Activated CD8-positive, alpha-beta T cell treated with anti-CD3 and anti-CD28 coated beads, Interleukin-2, amount 10 ng/mL, durations not matched to agents 7 days and 5 days (primary cell): ENCODE results near the gene NSG2. TPM values are rescaled to one million over a fixed set of nuclear protein-coding genes. Genes with fewer than 3 reads are reported as not detected.
"Not testable (repeated sequence)": the region's sequence is repeated elsewhere in the genome, so short reads cannot be mapped to it uniquely, and the experiment has no call there.

Experiments used
- ATAC-seq: fragments of 150-1000 bp; cut with Tn5 transposase; one replicate; pipeline ENCODE4 v1.10.0; 2021; ENCODE audit warnings: moderate library complexity
- CTCF ChIA-PET: fragments of 350-600 bp; sonication (Branson Sonifier 250); formaldehyde crosslinking; loops from one replicate; lab custom pipeline; 2021; ENCODE audit warnings: antibody characterized with exemption; lab: Charles Lee
- POLR2A ChIA-PET: fragments of 350-600 bp; sonication (Branson Sonifier 250); formaldehyde crosslinking; loops from one replicate; lab custom pipeline; 2021; ENCODE audit warnings: antibody characterized with exemption; lab: Charles Lee
- DNase-seq: peaks from one replicate; pipeline ENCODE4 v3.0.0-alpha.2; 2020
- H3K27ac Mint-ChIP-seq: one replicate; pipeline ENCODE4 v1.8.0; 2021; ENCODE audit warnings: mild to moderate bottlenecking, mixed read lengths
- H3K27me3 Mint-ChIP-seq: one replicate; pipeline ENCODE4 v1.8.0; 2021; ENCODE audit warnings: low read depth, mixed read lengths
- H3K36me3 Mint-ChIP-seq: one replicate; pipeline ENCODE4 v1.8.0; 2021; ENCODE audit warnings: low read depth, mixed read lengths
- H3K4me1 Mint-ChIP-seq: one replicate; pipeline ENCODE4 v1.8.0; 2021; ENCODE audit warnings: low read depth, mixed read lengths
- H3K4me3 Mint-ChIP-seq: one replicate; pipeline ENCODE4 v1.8.0; 2021; ENCODE audit warnings: mild to moderate bottlenecking, mixed read lengths
- H3K9me3 Mint-ChIP-seq: one replicate; pipeline ENCODE4 v1.8.0; 2022; ENCODE audit warnings: mixed read lengths; ENCODE audit not compliant: insufficient read depth
- total RNA-seq, 2 experiments: library from RNA; stranded (reverse); gene quantifications; one replicate each; pipeline ENCODE4 v1.2.3, GENCODE V29; 2021

Gene NSG2
- not detected for total RNA-seq

DNA sequence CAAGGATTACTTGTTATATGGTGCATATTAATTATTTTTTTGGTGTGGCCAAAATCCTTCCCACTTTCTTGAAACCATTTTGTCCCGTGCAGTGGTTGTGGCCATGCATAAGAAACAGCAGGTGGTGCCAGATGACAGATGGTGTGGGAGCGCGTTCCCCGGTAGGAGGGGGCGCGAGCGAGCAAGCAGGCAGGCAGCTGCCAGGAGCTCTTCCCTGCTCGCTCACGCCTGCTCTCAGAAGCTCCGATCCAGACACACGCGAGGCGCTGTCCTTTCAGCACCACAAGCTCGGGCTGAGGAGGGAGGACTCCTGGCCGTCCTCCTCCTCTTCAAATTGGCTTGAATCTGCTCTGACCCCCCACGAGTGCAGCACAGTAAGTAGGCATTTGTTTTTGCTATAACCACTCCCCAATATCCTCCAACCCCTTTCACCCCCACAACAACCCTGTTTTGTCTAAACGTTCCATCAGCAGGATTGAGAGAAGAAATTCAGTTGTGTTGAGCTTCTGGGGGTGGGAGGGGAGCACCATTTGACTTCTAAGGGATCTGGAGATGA is at the start of gene NSG2:
Gene NSG2, plus strand, starts transcription at position 237 of the 556 bp plus-strand sequence. CDS start 1,050 bp downstream, outside the sequence.
- Mint-ChIP-seq H3K9me3 (no peaks in the 10 kb centered on the region), H3K4me1 (no peaks in the 10 kb centered on the region), H3K27ac (no peak within 1 kb of the TSS), H3K4me3 (no peak within 1 kb of the TSS), H3K36me3 (no peaks in the 10 kb centered on the region), H3K27me3 (peaks cover 7% of the 10 kb centered on the region)
- ChIA-PET CTCF (interaction anchor here (1.8 kb wide), 1 partner anchor 11 kb away, joined by 4 read pairs; no protein-coding TSS in a partner anchor), POLR2A (no interaction called here)
- ATAC-seq: peak; percentile 61
- peak; percentile 60 for DNase-seq

DNA sequence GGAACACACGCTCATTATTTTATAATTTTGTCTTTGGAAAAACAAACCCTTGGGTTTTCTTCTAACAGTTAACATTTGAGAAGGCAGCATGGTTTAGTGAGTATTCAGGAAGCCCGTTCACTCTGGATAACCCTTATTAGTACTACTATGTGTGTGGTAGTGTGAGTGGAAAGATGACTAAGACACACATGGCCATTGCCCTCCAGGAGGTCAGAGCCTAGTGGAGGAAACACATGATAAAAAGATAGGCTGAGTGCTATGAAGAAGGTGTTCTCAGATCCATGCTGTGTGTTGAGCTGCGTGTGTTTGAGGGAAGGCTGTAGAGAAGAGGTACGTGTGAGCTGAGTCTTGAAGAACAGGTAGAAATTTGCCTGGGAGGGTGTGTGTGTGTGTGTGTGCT is 48.2 kb upstream of the NSG2 start:
- ATAC-seq: no peak
- POLR2A ChIA-PET: no interaction called here

DNA sequence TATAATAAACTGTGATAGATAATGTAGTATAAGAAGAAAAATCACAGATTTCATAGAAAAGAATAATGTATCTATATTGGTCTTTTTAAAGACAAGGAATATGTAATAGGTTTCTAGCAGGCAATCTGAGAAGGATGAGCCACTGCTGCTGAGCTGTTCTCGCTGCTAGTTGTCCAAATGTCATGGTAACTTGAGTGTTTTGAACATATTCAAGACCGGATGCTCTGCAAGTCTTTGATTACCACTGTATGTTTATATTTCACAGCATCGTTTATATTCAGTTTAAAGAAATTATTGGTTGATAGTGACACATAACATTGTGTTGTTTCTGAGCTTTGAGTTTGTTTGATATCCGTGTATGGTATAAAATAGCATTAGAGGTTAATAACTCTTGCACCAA is 47.0 kb upstream of the NSG2 start:
- ChIA-PET POLR2A (no interaction called here), CTCF (no interaction called here)
- no peak overlapping the region for H3K4me3 Mint-ChIP-seq
- H3K36me3 Mint-ChIP-seq: no peaks in the 10 kb centered on the region
- H3K27ac Mint-ChIP-seq: no peak overlapping the region
- H3K9me3 Mint-ChIP-seq: no peaks in the 10 kb centered on the region
- no peak for DNase-seq
- no peaks in the 10 kb centered on the region for H3K4me1 Mint-ChIP-seq
- peaks cover 34% of the 10 kb centered on the region for H3K27me3 Mint-ChIP-seq
- ATAC-seq: no peak

More for the DNA sequence above, 48.2 kb upstream of the NSG2 start:
- no peak for DNase-seq
- H3K36me3 Mint-ChIP-seq: no peaks in the 10 kb centered on the region
- no peaks in the 10 kb centered on the region for H3K9me3 Mint-ChIP-seq
- no peak overlapping the region for H3K4me3 Mint-ChIP-seq
- H3K4me1 Mint-ChIP-seq: no peaks in the 10 kb centered on the region
- peaks cover 29% of the 10 kb centered on the region for H3K27me3 Mint-ChIP-seq
- CTCF ChIA-PET: no interaction called here
- no peak overlapping the region for H3K27ac Mint-ChIP-seq

DNA sequence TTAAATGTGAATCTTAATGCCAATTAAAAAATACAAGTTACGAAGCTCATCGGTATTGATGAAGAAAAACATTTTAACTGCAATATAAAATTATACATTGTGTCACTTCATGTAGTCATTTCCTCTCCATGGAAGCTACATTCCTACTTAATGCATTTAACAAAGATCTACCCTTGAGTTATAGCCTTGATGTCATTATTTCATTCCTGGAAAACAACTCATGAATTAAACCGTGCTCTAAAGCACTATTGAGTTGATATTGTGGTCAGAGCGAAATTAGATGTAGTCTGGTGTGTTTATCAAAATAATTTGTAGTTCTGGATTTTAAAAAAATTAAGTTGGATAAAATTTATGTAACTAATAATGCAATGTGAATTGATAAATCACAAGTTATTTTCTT is 45.4 kb upstream of the NSG2 start:
- H3K27me3 Mint-ChIP-seq: peaks cover 41% of the 10 kb centered on the region
- no peaks in the 10 kb centered on the region for H3K9me3 Mint-ChIP-seq
- no peaks in the 10 kb centered on the region for H3K36me3 Mint-ChIP-seq
- H3K4me1 Mint-ChIP-seq: no peaks in the 10 kb centered on the region
- ChIA-PET POLR2A (no interaction called here), CTCF (no interaction called here)
- no peak overlapping the region for H3K4me3 Mint-ChIP-seq
- DNase-seq: no peak
- no peak for ATAC-seq
- no peak overlapping the region for H3K27ac Mint-ChIP-seq

DNA sequence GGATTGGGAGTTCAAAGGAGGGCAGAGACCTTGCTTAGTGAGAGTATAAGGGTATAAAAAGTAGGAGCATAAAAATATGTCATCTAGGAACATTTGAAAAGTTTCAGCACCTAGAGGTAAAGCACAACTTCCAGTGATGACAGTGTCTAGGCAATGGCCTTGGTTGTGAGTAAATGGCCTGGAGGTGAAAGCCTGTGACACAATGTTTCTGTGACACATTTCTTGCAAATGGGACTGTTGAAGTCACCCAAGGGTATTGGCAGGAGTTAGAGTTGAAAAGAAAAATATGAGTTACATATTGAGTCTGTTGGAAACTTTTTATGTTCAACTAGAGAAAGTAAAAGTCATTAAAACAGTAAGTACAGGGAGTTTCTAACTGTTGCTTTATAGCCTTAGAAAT is 41.7 kb upstream of the NSG2 start:
- POLR2A ChIA-PET: no interaction called here
- Mint-ChIP-seq H3K4me3 (no peak overlapping the region), H3K36me3 (no peaks in the 10 kb centered on the region), H3K27me3 (peaks cover 26% of the 10 kb centered on the region), H3K4me1 (no peaks in the 10 kb centered on the region), H3K27ac (no peak overlapping the region), H3K9me3 (no peaks in the 10 kb centered on the region)
- no peak for ATAC-seq
- no peak for DNase-seq
- CTCF ChIA-PET: no interaction called here

DNA sequence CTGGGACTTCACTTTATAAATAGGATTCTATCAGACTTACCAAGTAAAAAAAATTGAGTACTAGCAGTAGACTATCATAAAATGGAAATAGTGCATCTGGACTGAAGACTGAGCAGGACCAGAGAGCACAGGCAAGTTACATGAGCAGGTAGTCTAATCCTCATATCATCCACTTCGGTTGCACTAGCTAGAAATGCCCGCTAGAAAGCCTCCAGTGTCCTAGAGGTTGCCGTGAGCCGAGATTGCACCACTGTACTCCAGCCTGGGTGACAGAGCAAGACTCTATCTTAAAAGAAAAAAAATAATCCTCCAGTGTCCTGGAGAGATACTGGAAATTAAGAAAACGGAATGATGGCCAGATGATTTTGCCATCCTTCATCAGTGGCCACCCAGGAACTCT is 36.6 kb upstream of the NSG2 start:
- Mint-ChIP-seq H3K9me3 (no peaks in the 10 kb centered on the region), H3K4me3 (no peak overlapping the region), H3K27me3 (peaks cover 9% of the 10 kb centered on the region), H3K36me3 (no peaks in the 10 kb centered on the region), H3K27ac (no peak overlapping the region), H3K4me1 (no peaks in the 10 kb centered on the region)
- POLR2A ChIA-PET: no interaction called here
- CTCF ChIA-PET: no interaction called here
- DNase-seq (no peak), ATAC-seq (no peak)

DNA sequence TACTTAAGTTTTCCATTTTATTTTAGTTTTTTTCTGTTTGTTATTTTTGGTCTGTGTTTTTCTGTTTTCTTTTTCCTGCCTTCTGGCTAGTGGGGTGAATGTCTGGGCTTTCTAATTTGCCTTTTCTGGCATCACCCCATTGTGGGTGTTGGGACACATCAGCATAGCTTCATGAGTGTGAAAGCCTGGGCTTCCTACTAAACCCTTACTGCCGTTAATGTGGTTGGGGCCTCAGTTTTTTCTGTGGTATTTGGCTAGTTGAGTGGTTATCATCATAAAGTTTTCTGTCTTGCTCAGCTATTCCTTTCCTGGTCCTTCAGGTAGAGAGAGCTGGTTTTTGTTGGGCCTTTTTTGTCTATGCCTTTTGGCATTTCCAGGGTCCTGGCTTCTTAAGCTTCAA is 35.1 kb upstream of the NSG2 start:
- CTCF ChIA-PET: no interaction called here
- Mint-ChIP-seq H3K9me3 (no peaks in the 10 kb centered on the region), H3K27me3 (peaks cover 7% of the 10 kb centered on the region), H3K4me1 (no peaks in the 10 kb centered on the region), H3K36me3 (no peaks in the 10 kb centered on the region), H3K4me3 (no peak overlapping the region), H3K27ac (no peak overlapping the region)
- no peak for ATAC-seq
- POLR2A ChIA-PET: no interaction called here
- DNase-seq: no peak

DNA sequence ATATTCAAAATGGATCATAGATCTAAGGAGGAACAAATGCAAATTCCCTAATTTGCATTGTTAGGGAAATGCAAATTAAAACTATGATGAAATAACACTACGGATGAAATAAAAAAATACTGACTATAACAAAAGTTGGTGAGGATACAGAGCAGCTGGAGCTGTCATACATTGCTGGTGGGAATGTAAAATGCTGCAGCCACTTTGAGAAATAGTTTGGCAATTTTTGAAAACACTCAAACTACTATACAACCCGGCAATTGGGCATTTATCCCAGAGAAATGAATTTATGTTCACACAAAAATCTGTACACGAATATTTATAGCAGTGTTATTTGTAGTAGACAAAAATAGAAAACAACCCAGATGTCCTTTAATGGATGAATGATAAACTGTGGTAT is 34.1 kb upstream of the NSG2 start:
- CTCF ChIA-PET: no interaction called here
- Mint-ChIP-seq H3K9me3 (no peaks in the 10 kb centered on the region), H3K27me3 (peaks cover 2% of the 10 kb centered on the region)

DNA sequence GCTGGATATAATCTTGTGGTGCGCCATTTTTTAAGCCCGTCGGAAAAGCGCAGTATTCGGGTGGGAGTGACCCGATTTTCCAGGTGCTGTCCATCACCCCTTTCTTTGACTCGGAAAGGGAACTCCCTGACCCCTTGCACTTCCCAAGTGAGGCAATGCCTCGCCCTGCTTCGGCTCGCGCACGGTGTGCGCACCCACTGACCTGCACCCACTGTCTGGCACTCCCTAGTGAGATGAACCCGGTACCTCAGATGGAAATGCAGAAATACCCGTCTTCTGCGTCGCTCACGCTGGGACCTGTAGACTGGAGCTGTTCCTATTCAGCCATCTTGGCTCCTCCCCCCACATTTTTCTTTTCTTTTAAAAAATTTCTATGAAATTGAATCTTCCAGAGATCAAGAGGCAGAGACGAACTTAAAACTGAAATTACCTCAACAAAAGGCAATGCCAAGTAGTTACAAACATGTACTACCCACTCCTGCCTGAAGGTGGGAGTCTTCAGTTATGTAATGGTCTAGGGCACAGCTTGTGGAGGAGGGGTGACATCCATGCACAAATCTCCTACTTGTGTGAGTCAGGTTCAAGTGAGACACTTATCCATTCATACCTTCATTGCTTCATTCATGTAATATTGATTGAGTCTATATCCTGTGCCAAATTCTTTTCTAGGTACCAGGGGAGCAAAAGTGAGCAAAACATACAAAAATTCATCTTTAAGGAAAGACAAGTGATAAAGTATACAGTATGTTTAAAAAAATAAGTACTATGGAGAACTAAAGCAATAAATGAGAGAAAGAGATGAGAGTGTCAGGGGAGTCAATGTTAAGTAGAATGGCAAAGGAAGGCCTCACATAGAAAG is 25.2 kb upstream of the NSG2 start:
- H3K4me3 Mint-ChIP-seq, ATAC-seq, CTCF ChIA-PET, H3K9me3 Mint-ChIP-seq, H3K36me3 Mint-ChIP-seq, H3K4me1 Mint-ChIP-seq, H3K27ac Mint-ChIP-seq, POLR2A ChIA-PET: not testable (repeated sequence)
- peak; percentile 28 for DNase-seq
- H3K27me3 Mint-ChIP-seq: peaks cover 14% of the 10 kb centered on the region

More for the DNA sequence above, 34.1 kb upstream of the NSG2 start:
- Mint-ChIP-seq H3K4me1 (no peaks in the 10 kb centered on the region), H3K27ac (no peak overlapping the region), H3K36me3 (no peaks in the 10 kb centered on the region), H3K4me3 (no peak overlapping the region)
- POLR2A ChIA-PET: no interaction called here
- DNase-seq (no peak), ATAC-seq (no peak)

DNA sequence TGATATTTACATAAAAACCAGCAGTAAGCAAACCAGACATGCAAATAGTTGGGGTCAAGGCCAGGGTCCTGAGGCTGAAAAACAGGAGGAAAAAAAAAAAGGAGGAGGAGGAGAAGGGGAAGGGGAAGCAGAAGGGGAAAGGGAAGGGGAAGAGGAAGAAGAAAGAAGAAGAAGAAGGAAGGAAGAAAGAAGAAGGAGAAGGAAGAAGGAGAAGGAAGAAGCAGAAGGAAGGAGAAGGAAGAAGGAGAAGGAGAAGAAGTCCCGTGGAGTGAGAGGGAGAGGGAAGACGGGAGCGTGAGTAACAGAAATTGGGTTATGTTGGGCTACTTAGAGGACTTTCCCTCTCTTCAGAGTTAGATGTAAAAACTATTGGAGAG is 24.6 kb upstream of the NSG2 start:
- no peaks in the 10 kb centered on the region for H3K4me1 Mint-ChIP-seq
- no peak for DNase-seq
- ATAC-seq: no peak
- CTCF ChIA-PET: no interaction called here
- H3K4me3 Mint-ChIP-seq: no peak overlapping the region
- POLR2A ChIA-PET: no interaction called here
- peaks cover 14% of the 10 kb centered on the region for H3K27me3 Mint-ChIP-seq
- H3K36me3 Mint-ChIP-seq: no peaks in the 10 kb centered on the region
- H3K9me3 Mint-ChIP-seq: no peaks in the 10 kb centered on the region
- H3K27ac Mint-ChIP-seq: no peak overlapping the region

DNA sequence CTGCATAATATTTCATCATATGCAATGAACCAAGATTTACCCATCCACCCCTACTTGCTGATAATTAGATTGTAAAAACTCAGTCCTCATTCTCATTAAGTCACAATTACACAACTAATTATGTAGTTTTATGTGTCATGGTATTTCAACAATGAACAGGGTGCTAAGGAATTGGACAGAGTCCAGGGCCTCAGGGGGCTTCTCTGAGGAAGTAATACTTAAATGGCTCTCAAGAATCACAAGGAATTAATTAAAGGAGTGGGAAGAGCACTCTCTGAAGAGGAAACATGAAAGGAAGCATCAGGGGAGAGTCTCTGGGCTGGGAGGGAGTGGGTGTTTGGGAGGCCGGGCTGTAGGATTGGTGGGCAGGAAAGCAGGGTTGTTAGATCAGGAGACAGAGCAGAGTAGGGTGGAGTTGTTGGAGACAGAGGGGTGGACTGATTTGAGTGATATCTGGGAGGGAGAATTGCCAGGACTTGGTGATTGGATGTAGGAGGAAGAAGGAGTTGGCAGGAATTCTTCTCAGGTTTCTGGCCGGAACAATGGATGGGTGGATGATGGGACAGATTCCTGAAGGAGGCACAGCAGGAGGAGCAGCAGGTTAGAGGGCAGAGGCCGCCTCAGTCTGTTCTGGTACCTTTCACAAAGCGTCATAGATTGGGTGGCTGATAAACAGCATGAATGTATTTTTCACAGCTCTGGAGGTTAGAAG is 23.0 kb upstream of the NSG2 start:
- Mint-ChIP-seq H3K27ac (no peak overlapping the region), H3K4me3 (no peak overlapping the region), H3K4me1 (no peaks in the 10 kb centered on the region), H3K36me3 (no peaks in the 10 kb centered on the region), H3K9me3 (no peaks in the 10 kb centered on the region), H3K27me3 (peaks cover 14% of the 10 kb centered on the region)
- ATAC-seq: no peak
- ChIA-PET CTCF (no interaction called here), POLR2A (no interaction called here)
- no peak for DNase-seq

DNA sequence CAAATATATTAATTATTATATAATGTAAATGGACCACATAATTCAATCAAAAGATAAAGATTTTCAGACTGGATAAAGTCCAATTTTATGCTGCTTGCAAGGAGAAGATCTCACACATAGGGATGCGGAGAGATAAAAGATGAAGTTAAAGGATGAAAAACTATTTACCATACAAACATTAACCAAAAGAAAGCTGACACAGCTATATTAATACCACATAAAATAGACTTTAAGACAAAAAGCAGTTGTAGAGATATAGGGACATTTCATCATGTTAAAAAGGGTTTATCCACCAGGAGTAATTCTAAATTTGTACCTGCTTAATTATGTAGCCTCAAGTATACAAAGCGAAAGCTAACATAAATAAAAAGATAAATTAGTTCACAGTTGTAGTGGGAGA is 15.2 kb upstream of the NSG2 start:
- Mint-ChIP-seq H3K4me3 (no peak overlapping the region), H3K4me1 (no peaks in the 10 kb centered on the region), H3K36me3 (no peaks in the 10 kb centered on the region), H3K27me3 (no peaks in the 10 kb centered on the region), H3K9me3 (peaks cover 4% of the 10 kb centered on the region), H3K27ac (no peak overlapping the region)
- DNase-seq (no peak), ATAC-seq (no peak)
- ChIA-PET POLR2A (no interaction called here), CTCF (no interaction called here)
